Retinal pigment epithelial cell (primary cell): Measurements from ENCODE around the gene SKI.

Experiments
- DNase-seq: peaks from one replicate; pipeline ENCODE4 v3.0.0-alpha.2; 2010; ENCODE audit warnings: low read depth
- H3K4me3 ChIP-seq: 2 replicates; pipeline ENCODE4 v1.5.1; 2011; ENCODE audit warnings: mild to moderate bottlenecking, low read length, control low read depth, moderate library complexity
- CTCF ChIP-seq: conservative IDR thresholded peaks from 2 replicates; pipeline ENCODE4 v1.5.1; 2011; ENCODE audit warnings: low read depth, low read length, control low read depth, inconsistent platforms

Gene SKI

GRCh38 chr1:2350501-2350900, 122.4 kb downstream of the SKI start:
- no peak for DNase-seq
- TF ChIP-seq CTCF = no peak
- no peak overlapping the region for H3K4me3 ChIP-seq

- TF ChIP-seq CTCF = no peak
- no peak overlapping the region for H3K4me3 ChIP-seq
- no peak for DNase-seq
Observed at GRCh38 chr1:2350911-2351655, 123.0 kb downstream of the SKI start.

- no peak overlapping the region for H3K4me3 ChIP-seq
- DNase-seq = no peak
- no peak for TF ChIP-seq CTCF
Observed at GRCh38 chr1:2351723-2352122, 123.6 kb downstream of the SKI start.

GRCh38 chr1:2352341-2352896, 124.3 kb downstream of the SKI start:
- H3K4me3 ChIP-seq = no peak overlapping the region
- DNase-seq = no peak
- no peak for TF ChIP-seq CTCF

GRCh38 chr1:2352897-2353550, 124.9 kb downstream of the SKI start:
- DNase-seq = no peak
- no peak for TF ChIP-seq CTCF
- H3K4me3 ChIP-seq = no peak overlapping the region

- no peak overlapping the region for H3K4me3 ChIP-seq
- DNase-seq = no peak
- TF ChIP-seq CTCF = no peak
Observed at GRCh38 chr1:2353551-2354438, 125.7 kb downstream of the SKI start.
